ENCODE data around the gene ADM.

GRCh38 chr11:10274726-10275125 lies 30.1 kb upstream of the ADM start:
- no peak for TF ChIP-seq MYC (IDR thresholded peaks at IDR 0.05; ENCODE audit: low read depth, low read length)
- TF ChIP-seq CTCF (IDR thresholded peaks at IDR 0.05; ENCODE audit: low read depth, low read length) = no peak
